Thyroid gland (tissue), 4 donors: ENCODE data around the gene DUSP22. TPM values are rescaled to one million over a fixed set of nuclear protein-coding genes. Genes with fewer than 3 reads are reported as not detected.

ENCODE experiments used
- DNase-seq, 2 donors: peaks; one replicate each; pipeline ENCODE4 v3.0.0-alpha.2; 2019
- H3K27ac ChIP-seq, 3 donors: fragments of 200-600 bp; sonication (generic); 1 replicate in 2 of 3; 2 replicates in 1 of 3; pipeline ENCODE4 v1.5.1; 2016 to 2019; ENCODE audit warnings: mild to moderate bottlenecking in 1 of 3, moderate library complexity in 1 of 3
- H3K27me3 ChIP-seq: fragments of 200-600 bp; sonication (generic); one replicate; pipeline ENCODE4 v1.5.1; 2019
- H3K36me3 ChIP-seq, 2 donors: fragments of 200-600 bp; sonication (generic); one replicate each; pipeline ENCODE4 v1.5.1; 2016 to 2019
- H3K4me1 ChIP-seq, 2 donors: fragments of 200-600 bp; sonication (generic); one replicate each; pipeline ENCODE4 v1.5.1; 2017 to 2019
- H3K4me3 ChIP-seq, 3 donors: fragments of 200-600 bp; sonication (generic); replicated peaks in 1 of 3; 1 replicate in 2 of 3; 2 replicates in 1 of 3; pipeline ENCODE4 v1.5.1; 2016; ENCODE audit warnings: mild to moderate bottlenecking in 1 of 3
- H3K9me3 ChIP-seq: fragments of 200-600 bp; sonication (generic); one replicate; pipeline ENCODE4 v1.5.1; 2017
- POLR2A ChIP-seq, 2 donors: fragments of 450-650 bp; IDR thresholded peaks; one replicate each; pipeline ENCODE4 v1.6.1; 2017; ENCODE audit warnings: antibody characterized with exemption in 2 of 2, mild to moderate bottlenecking in 2 of 2, moderate library complexity in 1 of 2
- WGBS, 2 donors: methylation state at CpG; one replicate each; pipeline ENCODE4 v1.1.5; 2017; 5-methylcytosine and 5-hydroxymethylcytosine counted together
- intact Hi-C: fragments of 100-400 bp; cut with DNase I; formaldehyde crosslinking; loops from one replicate; pipeline ENCODE4 v1.15.1; 2023
- total RNA-seq, 4 donors: library from RNA; depleted of rRNA; stranded (reverse); fragments of >200 nt; gene quantifications; one replicate each; pipeline ENCODE4 v1.2.3, GENCODE V29; 2016
- TF ChIP-seq, protein P1 (sequence below), 6 experiments: fragments of 200-600 bp in 3 of 6; fragments of 450-650 bp in 3 of 6; sonication (generic) in 3 of 6; IDR thresholded peaks; one replicate each; pipeline ENCODE4 v1.5.1; 2016 to 2019; ENCODE audit warnings: antibody characterized with exemption in 6 of 6, mild to moderate bottlenecking in 2 of 6, inconsistent platforms in 1 of 6, moderate library complexity in 1 of 6

DUSP22 gene
- total RNA-seq, 4 donors from 2014 or later: 40.4 to 68.8 (median 59.4) TPM

DNA sequence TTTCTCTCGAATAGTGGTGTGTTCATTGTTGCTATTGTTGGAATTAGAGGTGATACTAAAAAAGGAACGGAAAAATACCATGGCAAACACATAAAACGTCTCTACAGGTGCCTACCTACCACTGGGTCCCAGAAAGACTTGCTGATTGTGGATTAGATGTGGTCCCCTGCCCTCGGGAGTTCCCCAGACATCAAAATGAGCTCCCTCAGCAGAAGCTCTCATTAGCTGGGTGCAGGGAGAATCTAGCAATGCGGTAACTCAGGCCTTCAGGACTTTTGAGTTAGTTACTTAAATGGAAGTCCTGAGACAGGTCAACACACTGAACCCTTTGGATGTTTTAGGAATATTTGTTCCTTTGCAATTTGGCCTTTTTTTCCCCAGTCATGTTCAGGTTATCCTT, 105.3 kb downstream of the DUSP22 start:
- no peak for DNase-seq
- no peaks in the 10 kb centered on the region for H3K9me3 ChIP-seq
- peaks cover 6% of the 10 kb centered on the region for H3K27me3 ChIP-seq
- H3K4me1 ChIP-seq: peaks cover 3 to 10% of the 10 kb centered on the region in 2 donors
- intact Hi-C loops: no loop called here
- 75 to 81% methylated on average over 5 of the region's 5 CpGs for WGBS, 2 donors
- TF ChIP-seq, protein P1, sequence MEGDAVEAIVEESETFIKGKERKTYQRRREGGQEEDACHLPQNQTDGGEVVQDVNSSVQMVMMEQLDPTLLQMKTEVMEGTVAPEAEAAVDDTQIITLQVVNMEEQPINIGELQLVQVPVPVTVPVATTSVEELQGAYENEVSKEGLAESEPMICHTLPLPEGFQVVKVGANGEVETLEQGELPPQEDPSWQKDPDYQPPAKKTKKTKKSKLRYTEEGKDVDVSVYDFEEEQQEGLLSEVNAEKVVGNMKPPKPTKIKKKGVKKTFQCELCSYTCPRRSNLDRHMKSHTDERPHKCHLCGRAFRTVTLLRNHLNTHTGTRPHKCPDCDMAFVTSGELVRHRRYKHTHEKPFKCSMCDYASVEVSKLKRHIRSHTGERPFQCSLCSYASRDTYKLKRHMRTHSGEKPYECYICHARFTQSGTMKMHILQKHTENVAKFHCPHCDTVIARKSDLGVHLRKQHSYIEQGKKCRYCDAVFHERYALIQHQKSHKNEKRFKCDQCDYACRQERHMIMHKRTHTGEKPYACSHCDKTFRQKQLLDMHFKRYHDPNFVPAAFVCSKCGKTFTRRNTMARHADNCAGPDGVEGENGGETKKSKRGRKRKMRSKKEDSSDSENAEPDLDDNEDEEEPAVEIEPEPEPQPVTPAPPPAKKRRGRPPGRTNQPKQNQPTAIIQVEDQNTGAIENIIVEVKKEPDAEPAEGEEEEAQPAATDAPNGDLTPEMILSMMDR (IDR thresholded peaks at IDR 0.05): no peak
- no peak for TF ChIP-seq POLR2A (IDR thresholded peaks at IDR 0.05)
- H3K4me3 ChIP-seq: no peak overlapping the region
- H3K27ac ChIP-seq: no peak overlapping the region
- no peaks in the 10 kb centered on the region for H3K36me3 ChIP-seq

DNA sequence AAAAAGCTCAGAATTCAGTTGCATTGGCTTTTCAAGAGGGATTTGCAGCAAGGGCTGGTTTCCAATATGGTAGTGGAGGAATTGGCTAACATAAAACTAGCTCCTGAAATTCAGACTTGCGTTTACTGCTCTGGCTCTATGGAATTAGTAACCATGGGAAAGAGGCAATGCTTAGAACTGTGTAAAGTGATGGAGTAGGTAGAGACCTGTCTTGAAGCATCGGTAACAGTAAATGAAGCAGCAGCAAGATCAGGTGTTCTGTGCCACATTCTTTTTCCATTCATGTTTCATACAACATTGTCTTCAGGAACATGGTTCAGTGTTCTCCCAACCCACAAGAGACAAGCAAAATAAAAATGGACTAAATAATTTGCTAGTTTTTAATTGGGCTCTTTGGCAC, 105.8 kb downstream of the DUSP22 start:
- H3K4me1 ChIP-seq: peaks cover 0 to 6% of the 10 kb centered on the region in 2 donors
- peaks cover 6% of the 10 kb centered on the region for H3K27me3 ChIP-seq
- no peak overlapping the region for H3K27ac ChIP-seq
- 91 to 97% methylated on average over 2 of the region's 2 CpGs for WGBS, 2 donors
- intact Hi-C loops: no loop called here
- DNase-seq: no peak
- no peak overlapping the region for H3K4me3 ChIP-seq
- no peak for TF ChIP-seq POLR2A (IDR thresholded peaks at IDR 0.05)
- TF ChIP-seq, protein P1 (IDR thresholded peaks at IDR 0.05): no peak
- H3K9me3 ChIP-seq: no peaks in the 10 kb centered on the region
- no peaks in the 10 kb centered on the region for H3K36me3 ChIP-seq

DNA sequence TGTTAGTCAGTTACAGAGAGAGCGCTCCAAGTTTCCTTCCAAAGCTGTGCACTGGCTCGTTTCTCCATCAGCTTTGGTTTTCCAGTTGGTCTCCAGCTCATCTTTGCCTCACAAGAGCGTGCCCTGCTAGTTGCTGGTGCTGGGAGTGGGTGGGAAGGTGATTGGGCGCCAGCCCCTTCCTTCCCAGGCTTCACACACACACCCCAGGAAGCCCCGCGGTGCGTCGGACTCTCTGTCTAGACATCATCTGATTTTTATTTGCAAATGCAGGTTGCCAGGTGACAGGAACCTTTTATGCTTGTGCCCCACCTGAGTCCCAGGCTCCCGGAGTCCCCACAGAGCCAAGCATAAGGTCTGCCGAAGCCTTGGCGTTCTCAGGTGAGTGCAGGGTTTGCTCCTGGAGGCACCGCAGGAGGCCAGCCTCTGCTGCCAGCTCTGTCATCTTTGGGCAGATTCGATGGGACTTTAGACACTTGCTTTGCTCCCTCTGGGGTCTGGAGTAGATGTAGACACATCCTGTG, 106.3 kb downstream of the DUSP22 start:
- WGBS, 2 donors: 85 to 93% methylated on average over 9 to 13 of the region's 13 CpGs
- peaks cover 0 to under 1% of the 10 kb centered on the region in 2 donors for H3K4me1 ChIP-seq
- intact Hi-C loops: no loop called here
- no peak for TF ChIP-seq POLR2A (IDR thresholded peaks at IDR 0.05)
- TF ChIP-seq, protein P1 (IDR thresholded peaks at IDR 0.05): no peak
- H3K4me3 ChIP-seq: no peak overlapping the region
- no peak overlapping the region for H3K27ac ChIP-seq
- H3K27me3 ChIP-seq: peaks cover 4% of the 10 kb centered on the region
- no peak for DNase-seq
- H3K9me3 ChIP-seq: no peaks in the 10 kb centered on the region
- no peaks in the 10 kb centered on the region for H3K36me3 ChIP-seq

DNA sequence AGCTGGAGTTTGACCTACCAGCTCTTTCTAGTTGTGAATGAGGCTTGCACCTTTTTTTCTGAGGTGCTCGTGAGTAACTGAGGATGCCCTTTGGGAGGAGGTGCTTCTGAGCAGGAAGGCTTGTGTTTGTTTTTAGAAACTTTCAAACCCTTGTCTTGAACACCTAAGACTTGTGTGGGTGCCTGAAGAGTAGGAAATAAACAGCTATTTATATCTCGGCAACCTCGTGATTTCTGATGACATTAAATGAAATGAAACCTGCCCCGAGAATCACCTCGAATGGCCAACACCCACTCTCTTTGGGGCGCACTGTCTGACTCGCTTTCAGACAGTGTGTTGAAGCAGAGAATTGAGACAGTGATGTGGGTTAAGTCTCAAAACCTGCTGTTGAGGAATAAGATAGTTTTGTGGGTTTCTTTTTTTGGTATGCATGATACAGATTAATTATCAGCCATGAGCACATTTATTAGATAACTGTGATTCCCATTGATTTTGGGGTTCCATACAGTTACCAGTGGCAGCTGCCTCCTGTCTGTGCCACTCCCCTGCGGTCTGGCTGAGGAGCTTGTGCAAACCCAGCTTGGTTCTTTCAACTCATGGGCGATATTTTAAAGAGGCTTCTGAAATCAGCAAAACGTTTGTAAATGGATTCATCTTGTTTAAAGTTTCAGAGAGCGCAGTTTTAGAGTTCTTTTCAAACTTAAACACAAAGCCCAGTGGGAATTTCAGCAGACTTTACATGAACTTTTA, 107.7 kb downstream of the DUSP22 start:
- WGBS, 2 donors: 74 to 75% methylated on average over 11 of the region's 11 CpGs
- Histone ChIP-seq H3K27me3 (no peaks in the 10 kb centered on the region), H3K4me1 (no peaks in the 10 kb centered on the region), H3K9me3 (no peaks in the 10 kb centered on the region), H3K27ac (no peak overlapping the region), H3K4me3 (no peak overlapping the region), H3K36me3 (no peaks in the 10 kb centered on the region)
- intact Hi-C loops: no loop called here
- DNase-seq: no peak
- no peak for TF ChIP-seq POLR2A (IDR thresholded peaks at IDR 0.05)
- TF ChIP-seq, protein P1 (IDR thresholded peaks at IDR 0.05): no peak

DNA sequence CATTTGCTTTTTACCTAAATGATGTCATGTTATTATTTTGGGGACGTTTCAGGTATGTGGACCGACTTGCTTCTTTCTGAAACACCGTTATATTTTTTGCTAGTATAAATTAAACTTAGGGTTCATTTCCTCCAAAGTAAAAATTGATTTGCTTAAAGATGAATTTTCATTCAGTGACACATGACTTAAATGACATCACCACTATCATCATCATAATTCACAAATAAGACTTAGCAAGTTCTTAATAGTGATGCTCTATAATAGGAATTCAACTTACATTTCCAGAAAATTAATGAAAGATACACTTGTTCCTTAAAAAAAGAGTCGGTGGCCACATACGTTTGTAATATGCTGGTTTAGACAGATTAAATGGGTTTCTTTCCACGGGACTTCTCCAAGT, 108.5 kb downstream of the DUSP22 start:
- TF ChIP-seq, protein P1 (IDR thresholded peaks at IDR 0.05): no peak
- no peak for TF ChIP-seq POLR2A (IDR thresholded peaks at IDR 0.05)
- H3K27ac ChIP-seq: no peak overlapping the region
- WGBS, 2 donors: 87 to 92% methylated on average over 6 of the region's 6 CpGs
- intact Hi-C loops: no loop called here
- no peak overlapping the region for H3K4me3 ChIP-seq
- H3K9me3 ChIP-seq: no peaks in the 10 kb centered on the region
- H3K36me3 ChIP-seq: no peaks in the 10 kb centered on the region
- no peak for DNase-seq
- H3K27me3 ChIP-seq: no peaks in the 10 kb centered on the region
- H3K4me1 ChIP-seq: no peaks in the 10 kb centered on the region
